Parathyroid adenoma (tissue), 2 donors: ENCODE results near the gene TSPAN14.
A peak's percentile ranks its signal among the peaks of the same experiment; 100 is the strongest.
"Not testable (repeated sequence)": the region's sequence is repeated elsewhere in the genome, so short reads cannot be mapped to it uniquely, and the experiment has no call there.

Experiments used
- H2AFZ ChIP-seq: fragments of 300-600 bp; sonication (generic); one replicate; pipeline ENCODE4 v1.7.0; 2017; ENCODE audit warnings: antibody characterized with exemption, mild to moderate bottlenecking
- H3K27ac ChIP-seq: fragments of 300-600 bp; sonication (generic); one replicate; pipeline ENCODE4 v1.7.0; 2017
- H3K27me3 ChIP-seq: fragments of 300-600 bp; sonication (generic); one replicate; pipeline ENCODE4 v1.7.0; 2017; ENCODE audit warnings: low read length; ENCODE audit not compliant: control insufficient read depth, insufficient read depth
- H3K36me3 ChIP-seq: fragments of 300-600 bp; sonication (generic); one replicate; pipeline ENCODE4 v1.7.0; 2017; ENCODE audit warnings: low read length; ENCODE audit not compliant: control insufficient read depth, insufficient read depth
- H3K4me1 ChIP-seq: fragments of 300-600 bp; sonication (generic); one replicate; pipeline ENCODE4 v1.7.0; 2017; ENCODE audit warnings: control low read depth
- H3K4me2 ChIP-seq: fragments of 300-600 bp; sonication (generic); one replicate; pipeline ENCODE4 v1.7.0; 2017; ENCODE audit warnings: low read length
- H3K4me3 ChIP-seq: fragments of 300-600 bp; sonication (generic); one replicate; pipeline ENCODE4 v1.7.0; 2017; ENCODE audit warnings: low read depth, low read length
- H3K79me2 ChIP-seq: fragments of 300-600 bp; sonication (generic); one replicate; pipeline ENCODE4 v1.7.0; 2017; ENCODE audit warnings: control low read depth
- H3K9ac ChIP-seq: fragments of 300-600 bp; sonication (generic); one replicate; pipeline ENCODE4 v1.7.0; 2017; ENCODE audit warnings: mild to moderate bottlenecking
- H3K9me3 ChIP-seq: fragments of 300-600 bp; sonication (generic); one replicate; pipeline ENCODE4 v1.7.0; 2017; ENCODE audit warnings: low read length; ENCODE audit not compliant: control insufficient read depth
- CTCF ChIP-seq: fragments of 300-600 bp; sonication (generic); IDR thresholded peaks from one replicate; pipeline ENCODE4 v1.7.0; 2017; ENCODE audit warnings: antibody characterized with exemption, mild to moderate bottlenecking
- donor health status: primary hyperparathyroidism.

Gene TSPAN14

GRCh38 chr10:80414142-80414895, 39.8 kb upstream of the TSPAN14 start:
- no peaks in the 10 kb centered on the region for H3K27me3 ChIP-seq
- H2AFZ ChIP-seq = no peak overlapping the region
- H3K36me3 ChIP-seq = no peaks in the 10 kb centered on the region
- no peaks in the 10 kb centered on the region for H3K9me3 ChIP-seq
- peak overlapping the region; percentile 78 for H3K27ac ChIP-seq
- H3K9ac ChIP-seq = no peak overlapping the region
- no peak for TF ChIP-seq CTCF
- H3K4me1 ChIP-seq = peaks cover 67% of the 10 kb centered on the region
- peaks cover 12% of the 10 kb centered on the region for H3K79me2 ChIP-seq
- no peak overlapping the region for H3K4me3 ChIP-seq
- H3K4me2 ChIP-seq = peak overlapping the region; percentile 12

GRCh38 chr10:80415734-80416478, 38.2 kb upstream of the TSPAN14 start:
- no peaks in the 10 kb centered on the region for H3K27me3 ChIP-seq
- H3K36me3 ChIP-seq = no peaks in the 10 kb centered on the region
- no peak for TF ChIP-seq CTCF
- no peaks in the 10 kb centered on the region for H3K9me3 ChIP-seq
- no peak overlapping the region for H3K4me3 ChIP-seq
- no peak overlapping the region for H3K9ac ChIP-seq
- H2AFZ ChIP-seq = peak overlapping the region; percentile 34
- H3K27ac ChIP-seq = peak overlapping the region; percentile 78
- H3K79me2 ChIP-seq = peaks cover 23% of the 10 kb centered on the region
- H3K4me2 ChIP-seq = peak overlapping the region; percentile 29
- H3K4me1 ChIP-seq = peaks cover 58% of the 10 kb centered on the region

- Histone ChIP-seq H3K27me3 (no peaks in the 10 kb centered on the region), H3K9me3 (no peaks in the 10 kb centered on the region), H3K36me3 (no peaks in the 10 kb centered on the region), H3K27ac (peak overlapping the region; percentile 78), H3K79me2 (peaks cover 26% of the 10 kb centered on the region), H2AFZ (peak overlapping the region; percentile 34), H3K4me2 (peak overlapping the region; percentile 29), H3K9ac (no peak overlapping the region), H3K4me3 (no peak overlapping the region), H3K4me1 (peaks cover 51% of the 10 kb centered on the region)
- TF ChIP-seq CTCF = no peak
These were observed 37.5 kb upstream of the TSPAN14 start for GRCh38 chr10:80416479-80417098.

- H2AFZ ChIP-seq, H3K9ac ChIP-seq, H3K9me3 ChIP-seq, H3K27me3 ChIP-seq, H3K4me2 ChIP-seq, H3K36me3 ChIP-seq, H3K27ac ChIP-seq, H3K4me3 ChIP-seq: not testable (repeated sequence)
- Histone ChIP-seq H3K79me2 (peaks cover 24% of the 10 kb centered on the region), H3K4me1 (peaks cover 44% of the 10 kb centered on the region)
These were observed 36.9 kb upstream of the TSPAN14 start for GRCh38 chr10:80417256-80417655.

GRCh38 chr10:80421050-80421706, 32.9 kb upstream of the TSPAN14 start:
- Histone ChIP-seq H3K4me2 (no peak overlapping the region), H3K4me3 (no peak overlapping the region), H3K27me3 (no peaks in the 10 kb centered on the region), H3K9me3 (no peaks in the 10 kb centered on the region), H2AFZ (no peak overlapping the region), H3K79me2 (peaks cover 24% of the 10 kb centered on the region), H3K9ac (no peak overlapping the region), H3K27ac (no peak overlapping the region), H3K36me3 (no peaks in the 10 kb centered on the region), H3K4me1 (peaks cover 6% of the 10 kb centered on the region)
- TF ChIP-seq CTCF = no peak
